ENCODE data around the gene BBLN. TPM values are rescaled to one million over a fixed set of nuclear protein-coding genes. Genes with fewer than 3 reads are reported as not detected.

The BBLN gene
- polyA plus RNA-seq, 1 donor: 39.7 TPM

GRCh38 chr9:128153060-128153946 lies 6.8 kb upstream of the BBLN start:
- H3K27ac ChIP-seq (ENCODE audit: low read length): no peak overlapping the region
- DNase-seq: no peak
- WGBS (ENCODE audit: insufficient coverage, low lambda C conversion rate): no CpG with 5 or more reads among the region's 26 CpGs

GRCh38 chr9:128153947-128154695 lies 5.9 kb upstream of the BBLN start:
- no CpG with 5 or more reads among the region's 13 CpGs for WGBS (ENCODE audit: insufficient coverage, low lambda C conversion rate)
- H3K4me1 ChIP-seq (ENCODE audit: control insufficient read depth, insufficient read depth, low read length): peaks cover 17% of the 10 kb centered on the region
- H3K27ac ChIP-seq (ENCODE audit: low read length): no peak overlapping the region
- H3K27me3 ChIP-seq (ENCODE audit: control insufficient read depth, insufficient read depth, low read length): no peaks in the 10 kb centered on the region
- no peaks in the 10 kb centered on the region for H3K36me3 ChIP-seq (ENCODE audit: control insufficient read depth, insufficient read depth, low read length)
- H3K9me3 ChIP-seq (ENCODE audit: control insufficient read depth, low read depth, low read length): no peaks in the 10 kb centered on the region
- H3K4me3 ChIP-seq (ENCODE audit: low read length): no peak overlapping the region
- DNase-seq: no peak

More at GRCh38 chr9:128153060-128153946, 6.8 kb upstream of the BBLN start:
- Histone ChIP-seq H3K4me3 (ENCODE audit: low read length) (no peak overlapping the region), H3K9me3 (ENCODE audit: control insufficient read depth, low read depth, low read length) (no peaks in the 10 kb centered on the region), H3K36me3 (ENCODE audit: control insufficient read depth, insufficient read depth, low read length) (no peaks in the 10 kb centered on the region), H3K4me1 (ENCODE audit: control insufficient read depth, insufficient read depth, low read length) (peaks cover 25% of the 10 kb centered on the region), H3K27me3 (ENCODE audit: control insufficient read depth, insufficient read depth, low read length) (no peaks in the 10 kb centered on the region)

- H3K4me3 ChIP-seq (ENCODE audit: low read length): no peak overlapping the region
- H3K27me3 ChIP-seq (ENCODE audit: control insufficient read depth, insufficient read depth, low read length): no peaks in the 10 kb centered on the region
- no peaks in the 10 kb centered on the region for H3K36me3 ChIP-seq (ENCODE audit: control insufficient read depth, insufficient read depth, low read length)
- no peak for DNase-seq
- 100% methylated on average over 1 of the region's 7 CpGs for WGBS (ENCODE audit: insufficient coverage, low lambda C conversion rate)
- H3K4me1 ChIP-seq (ENCODE audit: control insufficient read depth, insufficient read depth, low read length): peaks cover 10% of the 10 kb centered on the region
- no peaks in the 10 kb centered on the region for H3K9me3 ChIP-seq (ENCODE audit: control insufficient read depth, low read depth, low read length)
- H3K27ac ChIP-seq (ENCODE audit: low read length): no peak overlapping the region
These were observed 4.1 kb upstream of the BBLN start for GRCh38 chr9:128155736-128156500.

DNA sequence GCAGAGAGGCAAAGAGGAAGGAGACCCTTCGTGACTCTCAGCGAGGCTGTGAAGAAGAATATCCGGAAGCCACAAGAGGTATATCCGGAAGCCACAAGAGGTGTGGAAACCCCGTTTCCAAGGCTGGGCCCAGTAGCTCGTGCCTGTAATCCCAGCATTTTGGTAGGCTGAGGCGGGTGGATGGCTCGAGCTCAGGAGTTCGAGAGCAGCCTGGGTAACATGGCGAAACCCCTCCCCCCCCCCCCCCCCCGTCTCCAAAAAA lies 612 bp upstream of the BBLN start:
- peak overlapping the region; percentile 4 for H3K27ac ChIP-seq (ENCODE audit: low read length)
- H3K36me3 ChIP-seq (ENCODE audit: control insufficient read depth, insufficient read depth, low read length): peaks cover 25% of the 10 kb centered on the region
- no peaks in the 10 kb centered on the region for H3K9me3 ChIP-seq (ENCODE audit: control insufficient read depth, low read depth, low read length)
- no peaks in the 10 kb centered on the region for H3K27me3 ChIP-seq (ENCODE audit: control insufficient read depth, insufficient read depth, low read length)
- DNase-seq: no peak
- peaks cover 9% of the 10 kb centered on the region for H3K4me1 ChIP-seq (ENCODE audit: control insufficient read depth, insufficient read depth, low read length)
- peak overlapping the region; percentile 40 for H3K4me3 ChIP-seq (ENCODE audit: low read length)
- WGBS (ENCODE audit: insufficient coverage, low lambda C conversion rate): no CpG with 5 or more reads among the region's 11 CpGs

GRCh38 chr9:128160603-128160987 lies 530 bp downstream of the BBLN start:
- Histone ChIP-seq H3K36me3 (ENCODE audit: control insufficient read depth, insufficient read depth, low read length) (peaks cover 30% of the 10 kb centered on the region), H3K9me3 (ENCODE audit: control insufficient read depth, low read depth, low read length) (no peaks in the 10 kb centered on the region), H3K27ac (ENCODE audit: low read length) (no peak overlapping the region), H3K4me3 (ENCODE audit: low read length) (peak overlapping the region; percentile 70), H3K27me3 (ENCODE audit: control insufficient read depth, insufficient read depth, low read length) (no peaks in the 10 kb centered on the region), H3K4me1 (ENCODE audit: control insufficient read depth, insufficient read depth, low read length) (peaks cover 9% of the 10 kb centered on the region)
- WGBS (ENCODE audit: insufficient coverage, low lambda C conversion rate): no CpG with 5 or more reads among the region's 23 CpGs
- DNase-seq: no peak

DNA sequence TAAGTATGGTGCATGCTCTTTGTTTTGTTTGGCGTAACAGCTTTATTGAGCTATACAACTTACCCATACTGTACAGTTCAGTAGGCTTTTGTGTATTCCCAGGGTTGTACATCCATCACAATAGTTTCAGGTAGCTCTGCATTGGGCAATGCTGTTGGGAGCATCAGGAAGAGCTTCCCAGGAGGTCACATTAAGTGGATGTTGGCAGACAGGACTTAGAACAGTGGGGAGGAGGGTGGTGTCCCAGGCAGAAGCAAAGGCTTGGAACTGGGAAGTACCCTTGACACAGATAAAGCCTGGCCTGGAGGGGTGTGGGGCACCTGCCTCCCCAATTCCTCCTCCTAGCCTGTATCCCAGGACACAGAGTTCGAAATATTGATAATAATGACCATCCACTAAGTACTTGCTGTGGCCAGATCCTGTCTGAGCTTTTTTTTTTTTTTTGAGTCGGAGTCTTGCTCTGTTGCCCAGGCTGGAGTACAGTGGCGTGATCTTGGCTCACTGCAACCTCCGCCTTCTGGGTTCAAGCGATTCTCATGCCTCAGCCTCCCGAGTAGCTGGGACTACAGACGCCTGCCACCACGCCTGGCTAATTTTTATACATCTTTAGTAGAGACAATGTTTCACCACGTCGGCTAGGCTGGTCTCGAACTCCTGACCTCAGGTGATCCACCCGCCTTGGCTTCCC lies 1.3 kb downstream of the BBLN start:
- Histone ChIP-seq H3K9me3 (ENCODE audit: control insufficient read depth, low read depth, low read length) (no peaks in the 10 kb centered on the region), H3K27me3 (ENCODE audit: control insufficient read depth, insufficient read depth, low read length) (no peaks in the 10 kb centered on the region), H3K4me1 (ENCODE audit: control insufficient read depth, insufficient read depth, low read length) (peaks cover 9% of the 10 kb centered on the region), H3K36me3 (ENCODE audit: control insufficient read depth, insufficient read depth, low read length) (peaks cover 37% of the 10 kb centered on the region), H3K4me3 (ENCODE audit: low read length) (no peak overlapping the region), H3K27ac (ENCODE audit: low read length) (no peak overlapping the region)
- DNase-seq: no peak
- WGBS (ENCODE audit: insufficient coverage, low lambda C conversion rate): no CpG with 5 or more reads among the region's 13 CpGs

DNA sequence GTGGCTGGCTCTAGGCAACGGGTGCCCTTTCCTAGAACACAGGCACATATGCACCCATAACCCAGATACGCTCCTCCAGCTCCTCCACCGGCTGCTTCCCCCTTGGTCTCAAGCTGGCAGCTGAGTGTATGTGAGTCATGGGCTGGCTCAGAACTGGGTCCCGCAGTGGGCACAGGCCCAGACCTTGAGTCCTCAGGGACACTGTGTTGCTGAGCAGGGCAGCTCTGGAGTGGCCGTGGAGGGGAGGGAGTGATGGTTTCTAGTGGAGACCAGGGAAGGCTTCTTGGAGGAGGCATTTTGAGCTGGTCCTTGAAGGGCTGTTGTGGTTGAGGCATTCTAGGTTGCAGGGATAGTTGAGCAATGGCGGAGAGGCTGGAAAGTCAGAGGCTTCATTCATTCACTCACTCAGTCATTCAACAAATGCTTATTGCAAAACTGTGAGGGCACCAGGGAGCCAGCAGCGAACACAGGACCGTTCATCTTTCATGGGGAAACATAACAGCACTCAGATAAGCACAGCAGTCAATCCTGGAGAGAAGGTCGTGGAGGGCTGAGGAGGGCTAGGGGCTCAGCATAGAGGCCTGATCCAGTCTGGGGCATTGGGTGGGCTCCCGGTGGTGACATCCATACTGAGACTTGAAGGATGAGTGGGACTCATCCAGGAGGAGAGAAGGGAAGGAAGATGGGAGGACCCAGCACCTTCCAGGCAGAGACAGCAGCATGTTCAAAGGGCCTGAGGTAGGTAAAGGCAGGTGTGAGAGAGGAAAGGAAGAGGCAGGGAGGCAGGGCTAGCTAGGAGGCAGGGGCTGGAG lies 2.4 kb downstream of the BBLN start:
- Histone ChIP-seq H3K4me1 (ENCODE audit: control insufficient read depth, insufficient read depth, low read length) (peaks cover 9% of the 10 kb centered on the region), H3K27ac (ENCODE audit: low read length) (no peak overlapping the region), H3K27me3 (ENCODE audit: control insufficient read depth, insufficient read depth, low read length) (no peaks in the 10 kb centered on the region), H3K9me3 (ENCODE audit: control insufficient read depth, low read depth, low read length) (no peaks in the 10 kb centered on the region), H3K4me3 (ENCODE audit: low read length) (no peak overlapping the region), H3K36me3 (ENCODE audit: control insufficient read depth, insufficient read depth, low read length) (peaks cover 48% of the 10 kb centered on the region)
- DNase-seq: no peak
- no CpG with 5 or more reads among the region's 10 CpGs for WGBS (ENCODE audit: insufficient coverage, low lambda C conversion rate)

- Histone ChIP-seq H3K9me3 (ENCODE audit: control insufficient read depth, low read depth, low read length) (no peaks in the 10 kb centered on the region), H3K27me3 (ENCODE audit: control insufficient read depth, insufficient read depth, low read length) (no peaks in the 10 kb centered on the region), H3K27ac (ENCODE audit: low read length) (no peak overlapping the region), H3K4me1 (ENCODE audit: control insufficient read depth, insufficient read depth, low read length) (peaks cover 9% of the 10 kb centered on the region), H3K4me3 (ENCODE audit: low read length) (no peak overlapping the region), H3K36me3 (ENCODE audit: control insufficient read depth, insufficient read depth, low read length) (peaks cover 54% of the 10 kb centered on the region)
- no peak for DNase-seq
- no CpG with 5 or more reads among the region's 6 CpGs for WGBS (ENCODE audit: insufficient coverage, low lambda C conversion rate)
These were observed 3.0 kb downstream of the BBLN start for GRCh38 chr9:128163027-128163515.

- WGBS (ENCODE audit: insufficient coverage, low lambda C conversion rate): no CpG with 5 or more reads among the region's 10 CpGs
- peaks cover 9% of the 10 kb centered on the region for H3K4me1 ChIP-seq (ENCODE audit: control insufficient read depth, insufficient read depth, low read length)
- H3K36me3 ChIP-seq (ENCODE audit: control insufficient read depth, insufficient read depth, low read length): peaks cover 59% of the 10 kb centered on the region
- no peaks in the 10 kb centered on the region for H3K9me3 ChIP-seq (ENCODE audit: control insufficient read depth, low read depth, low read length)
- no peaks in the 10 kb centered on the region for H3K27me3 ChIP-seq (ENCODE audit: control insufficient read depth, insufficient read depth, low read length)
- no peak overlapping the region for H3K4me3 ChIP-seq (ENCODE audit: low read length)
- no peak for DNase-seq
- no peak overlapping the region for H3K27ac ChIP-seq (ENCODE audit: low read length)
These were observed 3.6 kb downstream of the BBLN start for GRCh38 chr9:128163523-128164306.
